Adrenal gland (tissue), 5 donors: ENCODE results near the gene PTPRD.

Experiments
- POLR2A ChIP-seq, 2 donors: fragments of 450-650 bp; IDR thresholded peaks; one replicate each; pipeline ENCODE4 v1.6.1; 2017; ENCODE audit warnings: antibody characterized with exemption in 2 of 2, mild to moderate bottlenecking in 2 of 2, moderate library complexity in 1 of 2
- TF ChIP-seq, protein P1 (sequence below), 6 experiments: fragments of 450-650 bp in 4 of 6; fragments of 200-600 bp in 2 of 6; sonication (generic) in 1 of 6; IDR thresholded peaks; 1 replicate in 5 of 6; 2 replicates in 1 of 6; pipeline versions ENCODE4 v1.5.1 to v1.8.0; 2016 to 2021; ENCODE audit warnings: antibody characterized with exemption in 6 of 6, mild to moderate bottlenecking in 2 of 6, moderate library complexity in 1 of 6
- donor health status: DM: no; HTN: no; CAD: no.

DNA sequence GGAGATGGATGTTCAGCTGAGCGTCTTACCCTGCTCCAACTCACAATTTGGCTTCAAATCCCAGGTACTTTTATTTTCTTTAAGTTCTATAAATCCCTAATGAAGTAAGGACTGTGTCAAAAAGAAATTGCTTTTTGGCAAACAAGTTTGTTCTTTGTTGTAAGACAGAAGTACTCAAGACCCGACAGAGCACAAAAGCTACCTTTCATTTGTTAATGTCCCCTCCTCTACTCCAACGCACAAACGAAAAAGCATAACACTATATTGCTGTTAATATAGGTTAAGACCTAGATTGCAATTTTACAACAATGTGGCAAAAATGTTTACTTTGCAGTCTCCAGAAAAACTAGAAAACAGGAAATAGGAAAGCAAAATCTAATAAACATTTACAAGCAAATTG is 2217.8 kb downstream of the PTPRD start:
- TF ChIP-seq, protein P1, sequence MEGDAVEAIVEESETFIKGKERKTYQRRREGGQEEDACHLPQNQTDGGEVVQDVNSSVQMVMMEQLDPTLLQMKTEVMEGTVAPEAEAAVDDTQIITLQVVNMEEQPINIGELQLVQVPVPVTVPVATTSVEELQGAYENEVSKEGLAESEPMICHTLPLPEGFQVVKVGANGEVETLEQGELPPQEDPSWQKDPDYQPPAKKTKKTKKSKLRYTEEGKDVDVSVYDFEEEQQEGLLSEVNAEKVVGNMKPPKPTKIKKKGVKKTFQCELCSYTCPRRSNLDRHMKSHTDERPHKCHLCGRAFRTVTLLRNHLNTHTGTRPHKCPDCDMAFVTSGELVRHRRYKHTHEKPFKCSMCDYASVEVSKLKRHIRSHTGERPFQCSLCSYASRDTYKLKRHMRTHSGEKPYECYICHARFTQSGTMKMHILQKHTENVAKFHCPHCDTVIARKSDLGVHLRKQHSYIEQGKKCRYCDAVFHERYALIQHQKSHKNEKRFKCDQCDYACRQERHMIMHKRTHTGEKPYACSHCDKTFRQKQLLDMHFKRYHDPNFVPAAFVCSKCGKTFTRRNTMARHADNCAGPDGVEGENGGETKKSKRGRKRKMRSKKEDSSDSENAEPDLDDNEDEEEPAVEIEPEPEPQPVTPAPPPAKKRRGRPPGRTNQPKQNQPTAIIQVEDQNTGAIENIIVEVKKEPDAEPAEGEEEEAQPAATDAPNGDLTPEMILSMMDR (IDR thresholded peaks at IDR 0.05): no peak
- TF ChIP-seq POLR2A (IDR thresholded peaks at IDR 0.05): no peak
